B cell (primary cell): ENCODE results near the gene ENO3. TPM values are rescaled to one million over a fixed set of nuclear protein-coding genes. Genes with fewer than 3 reads are reported as not detected.

Experiments
- ATAC-seq: fragments of 200-7000 bp; cut with Tn5 transposase; one replicate; pipeline ENCODE4 v1.10.0; 2021; ENCODE audit warnings: low read depth, mild to moderate bottlenecking, moderate number of reproducible peaks, moderate library complexity
- CTCF ChIA-PET: fragments of 350-600 bp; sonication (Branson Sonifier 250); formaldehyde crosslinking; loops from one replicate; lab custom pipeline; 2021; ENCODE audit warnings: antibody characterized with exemption, inconsistent platforms; lab: Charles Lee
- POLR2A ChIA-PET: fragments of 350-600 bp; sonication (Branson Sonifier 250); formaldehyde crosslinking; loops from one replicate; lab custom pipeline; 2021; ENCODE audit warnings: antibody characterized with exemption; lab: Charles Lee
- DNase-seq: peaks from one replicate; pipeline ENCODE4 v3.0.0; 2013
- H2AFZ ChIP-seq: 2 replicates; pipeline ENCODE4 v1.6.1; 2012; ENCODE audit warnings: mild to moderate bottlenecking, low read depth, low read length; ENCODE audit not compliant: insufficient read depth, poor library complexity, severe bottlenecking
- H3K27ac ChIP-seq, 2 donors: 1 replicate in 1 of 2; 2 replicates in 1 of 2; pipeline ENCODE4 v1.5.1; 2012 to 2013; ENCODE audit warnings: low read length in 2 of 2, mild to moderate bottlenecking in 2 of 2, moderate library complexity in 1 of 2
- H3K27me3 ChIP-seq, 4 experiments: fragments of 200-600 bp in 1 of 4; sonication (generic) in 1 of 4; replicated peaks in 1 of 4; 1 replicate in 2 of 4; 2 replicates in 2 of 4; pipeline versions ENCODE4 v1.6.1 to v1.7.0; 2013 to 2016; ENCODE audit warnings: low read length in 3 of 4, mild to moderate bottlenecking in 2 of 4, mixed read lengths in 1 of 4, moderate library complexity in 1 of 4; ENCODE audit not compliant: insufficient read depth in 4 of 4, control insufficient read depth in 3 of 4; ENCODE audit errors: control extremely low read depth in 1 of 4
- H3K36me3 ChIP-seq, 2 experiments: replicated peaks in 1 of 2; 1 replicate in 1 of 2; 2 replicates in 1 of 2; pipeline versions ENCODE4 v1.6.1 to v1.7.1; 2013; ENCODE audit warnings: low read length in 1 of 2; ENCODE audit not compliant: insufficient read depth in 2 of 2, control insufficient read depth in 1 of 2; ENCODE audit errors: control extremely low read depth in 1 of 2, extremely low read depth in 1 of 2
- H3K4me1 ChIP-seq, 2 donors: fragments of 200-600 bp in 1 of 2; sonication (generic) in 1 of 2; 1 replicate in 1 of 2; 2 replicates in 1 of 2; pipeline versions ENCODE4 v1.5.1 to v1.6.1; 2013 to 2017; ENCODE audit warnings: low read length in 2 of 2; ENCODE audit not compliant: control insufficient read depth in 2 of 2, insufficient read depth in 2 of 2
- H3K4me2 ChIP-seq: replicated peaks from 2 replicates; pipeline ENCODE3; 2012; ENCODE audit warnings: mild to moderate bottlenecking, low read depth, low read length; ENCODE audit not compliant: poor library complexity, severe bottlenecking
- H3K4me3 ChIP-seq, 5 experiments: fragments of 200-600 bp in 1 of 5; sonication (generic) in 1 of 5; 1 replicate in 3 of 5; 2 replicates in 2 of 5; pipeline versions ENCODE4 v1.5.1 to v1.7.0; 2011 to 2016; ENCODE audit warnings: low read length in 4 of 5, mild to moderate bottlenecking in 4 of 5, low read depth in 2 of 5, control low read depth in 1 of 5, moderate library complexity in 1 of 5; ENCODE audit not compliant: insufficient read depth in 1 of 5; ENCODE audit errors: control extremely low read depth in 1 of 5, extremely low read depth in 1 of 5
- H3K79me2 ChIP-seq: fragments of 200-600 bp; sonication (generic); one replicate; pipeline ENCODE4 v1.6.0; 2016; ENCODE audit warnings: low read length; ENCODE audit not compliant: control insufficient read depth, insufficient read depth
- H3K9ac ChIP-seq: fragments of 200-600 bp; sonication (generic); 2 replicates; pipeline ENCODE4 v1.6.1; 2017; ENCODE audit warnings: mild to moderate bottlenecking, low read length, moderate library complexity
- H3K9me3 ChIP-seq, 3 donors: one replicate each; pipeline versions ENCODE4 v1.6.1 to v1.7.1; 2013; ENCODE audit warnings: low read length in 2 of 3; ENCODE audit not compliant: control insufficient read depth in 2 of 3, insufficient read depth in 1 of 3; ENCODE audit errors: control extremely low read depth in 1 of 3
- H4K20me1 ChIP-seq: 2 replicates; pipeline ENCODE4 v1.6.0; 2012; ENCODE audit warnings: mild to moderate bottlenecking, low read length; ENCODE audit not compliant: insufficient read depth, control insufficient read depth, poor library complexity, severe bottlenecking
- H3K27ac Mint-ChIP-seq: one replicate; pipeline ENCODE4 v1.8.0; 2021; ENCODE audit warnings: mixed read lengths
- H3K27me3 Mint-ChIP-seq: one replicate; pipeline ENCODE4 v1.8.0; 2021; ENCODE audit warnings: mixed read lengths
- H3K4me1 Mint-ChIP-seq: one replicate; pipeline ENCODE4 v1.8.0; 2021; ENCODE audit warnings: mixed read lengths
- H3K4me3 Mint-ChIP-seq: one replicate; pipeline ENCODE4 v1.8.0; 2021; ENCODE audit warnings: mixed read lengths
- H3K9me3 Mint-ChIP-seq: one replicate; pipeline ENCODE4 v1.8.0; 2022; ENCODE audit warnings: mixed read lengths; ENCODE audit not compliant: insufficient read depth
- CTCF ChIP-seq: fragments of 200-600 bp; IDR thresholded peaks from one replicate; pipeline ENCODE4 v1.8.0; 2022; ENCODE audit warnings: antibody characterized with exemption, mild to moderate bottlenecking
- EZH2 ChIP-seq: IDR thresholded peaks from 2 replicates; pipeline ENCODE4 v1.6.1; 2012; ENCODE audit warnings: borderline replicate concordance, low read depth, mild to moderate bottlenecking, moderate library complexity, low read length; ENCODE audit not compliant: insufficient read depth, poor library complexity, severe bottlenecking
- WGBS: methylation state at CpG from one replicate; pipeline ENCODE4 v1.1.5; 2013; ENCODE audit warnings: missing lambda C conversion rate; ENCODE audit not compliant: insufficient coverage; 5-methylcytosine and 5-hydroxymethylcytosine counted together
- intact Hi-C: fragments of 100-400 bp; cut with micrococcal nuclease; formaldehyde crosslinking; loops from one replicate; pipeline ENCODE4 v1.10.0; 2022
- polyA plus RNA-seq: library from polyadenylated mRNA; depleted of rRNA; stranded (reverse); fragments of >200 nt; gene quantifications from 2 replicates; pipeline ENCODE4 v1.2.3, GENCODE V29; 2012
- total RNA-seq, 2 donors: library from RNA; stranded (reverse); fragments of 120-200 nt in 1 of 2; gene quantifications; 1 replicate in 1 of 2; 2 replicates in 1 of 2; pipeline versions ENCODE4 v1.2.3 to v1.2.4, GENCODE V29; 2013 to 2022

The ENO3 gene
- total and polyA plus RNA-seq, 2 donors (not counting 1 experiment from before 2014, with no cell fraction given) = 34.8 to 50.1 TPM

- H3K4me1 Mint-ChIP-seq = peaks cover 18% of the 10 kb centered on the region
- Histone ChIP-seq H3K79me2 (no peaks in the 10 kb centered on the region), H3K4me2 (no peak overlapping the region), H3K36me3 (no peaks in the 10 kb centered on the region), H3K9ac (no peak overlapping the region), H3K27me3 (peaks cover 0 to 13% (median 2%) of the 10 kb centered on the region in 4 experiments), H2AFZ (no peak overlapping the region), H3K4me1 (peaks cover 17 to 20% of the 10 kb centered on the region in 2 donors), H3K27ac (no peak overlapping the region), H3K9me3 (no peaks in the 10 kb centered on the region), H3K4me3 (no peak overlapping the region), H4K20me1 (no peaks in the 10 kb centered on the region)
- no peak for ATAC-seq
- no peaks in the 10 kb centered on the region for H3K9me3 Mint-ChIP-seq
- no peak for DNase-seq
- CTCF ChIA-PET = interaction anchor here (1.0 to 1.4 kb wide), 2 partner anchors 16 to 68 kb away, joined by 3 to 4 read pairs; no protein-coding TSS in a partner anchor
- no peak overlapping the region for H3K27ac Mint-ChIP-seq
- intact Hi-C loops = no loop called here
- TF ChIP-seq CTCF (no peak), EZH2 (no peak)
- POLR2A ChIA-PET = interaction anchor here (0.7 kb wide), 1 partner anchor 103 kb away, joined by 8 read pairs; no protein-coding TSS in a partner anchor
- no peaks in the 10 kb centered on the region for H3K27me3 Mint-ChIP-seq
- no peak overlapping the region for H3K4me3 Mint-ChIP-seq
- WGBS = 85% methylated on average over 4 of the region's 6 CpGs
These were observed 43.2 kb downstream of the ENO3 start for GRCh38 chr17:4994081-4994595.
